HepG2 (cell line): Measurements from ENCODE around the gene LYPD6B. TPM values are rescaled to one million over a fixed set of nuclear protein-coding genes. Genes with fewer than 3 reads are reported as not detected.

Source experiments
- ATAC-seq: fragments of 200-7000 bp; cut with Tn5 transposase; 3 replicates; pipeline ENCODE4 v1.9.1; 2020; ENCODE audit warnings: mild to moderate bottlenecking, moderate library complexity
- BruUV-seq: library from RNA; stranded (reverse); fragments of 400-500 nt; replicated peaks from 2 replicates; lab custom pipeline; 2021; lab: Mats Ljungman, UMichigan
- CTCF ChIA-PET: fragments of 300-600 bp; formaldehyde crosslinking; extraction: SDS; loops from one replicate; lab custom pipeline; 2021; ENCODE audit warnings: low total read pairs, inconsistent platforms, low intra/inter-chr PET ratio; lab: Yijun Ruan, JAX
- POLR2A ChIA-PET: fragments of 350-600 bp; sonication (Branson Sonifier 250); formaldehyde crosslinking; loops from one replicate; lab custom pipeline; 2020; ENCODE audit warnings: antibody characterized with exemption, inconsistent platforms; lab: Yijun Ruan, JAX
- DNase-seq: peaks from one replicate; pipeline ENCODE4 v3.0.0-alpha.2; 2015; ENCODE audit warnings: low spot score
- FAIRE-seq: peaks from 3 replicates; lab custom pipeline; 2011; peaks lifted over from hg19 to GRCh38; lab: Jason Lieb, UNC
- H2AFZ ChIP-seq: one replicate; pipeline ENCODE4 v1.6.1; 2011; ENCODE audit warnings: low read length, inconsistent platforms
- H3K27ac ChIP-seq: fragments of 300-600 bp; 3 replicates; pipeline ENCODE4 v1.8.0; 2011; ENCODE audit warnings: mixed run types, mild to moderate bottlenecking, mixed read lengths, low read length, inconsistent platforms; ENCODE audit not compliant: insufficient read depth; ENCODE audit errors: extremely low read length
- H3K27me3 ChIP-seq, 2 experiments: fragments of 200-600 bp in 1 of 2; 2 replicates in 1 of 2; 3 replicates in 1 of 2; pipeline versions ENCODE4 v1.6.0 to v1.8.0; 2011; ENCODE audit warnings: low read length in 2 of 2, mild to moderate bottlenecking in 2 of 2, moderate library complexity in 2 of 2, inconsistent platforms in 1 of 2; ENCODE audit not compliant: insufficient read depth in 2 of 2, control insufficient read depth in 1 of 2
- H3K36me3 ChIP-seq, 2 experiments: fragments of 200-600 bp in 1 of 2; replicated peaks in 1 of 2; 2 replicates in 1 of 2; 3 replicates in 1 of 2; pipeline versions ENCODE4 v1.5.1 to v1.8.0; 2011; ENCODE audit warnings: low read length in 2 of 2, inconsistent platforms in 1 of 2; ENCODE audit not compliant: insufficient read depth in 2 of 2, control insufficient read depth in 1 of 2
- H3K4me1 ChIP-seq: 2 replicates; pipeline ENCODE4 v1.5.1; 2012; ENCODE audit warnings: low read length, inconsistent platforms; ENCODE audit not compliant: insufficient read depth
- H3K4me2 ChIP-seq: 2 replicates; pipeline ENCODE4 v1.6.0; 2011; ENCODE audit warnings: low read depth, low read length, inconsistent platforms
- H3K4me3 ChIP-seq, 3 experiments: fragments of 200-600 bp in 1 of 3; sonication (generic), shearing (Covaris generic) in 1 of 3; replicated peaks in 1 of 3; 2 replicates each; pipeline ENCODE4 v1.5.1; 2011 to 2016; ENCODE audit warnings: low read length in 3 of 3, inconsistent platforms in 2 of 3, low read depth in 2 of 3, mild to moderate bottlenecking in 2 of 3, control low read depth in 1 of 3, mixed read lengths in 1 of 3; ENCODE audit not compliant: insufficient read depth in 1 of 3
- H3K79me2 ChIP-seq: one replicate; pipeline ENCODE4 v1.6.1; 2011; ENCODE audit warnings: low read length, inconsistent platforms; ENCODE audit not compliant: insufficient read depth
- H3K9ac ChIP-seq: 2 replicates; pipeline ENCODE4 v1.6.0; 2011; ENCODE audit warnings: mild to moderate bottlenecking, low read depth, low read length, inconsistent platforms; ENCODE audit not compliant: insufficient read depth
- H3K9me3 ChIP-seq: 2 replicates; pipeline ENCODE4 v1.5.1; 2012; ENCODE audit warnings: mild to moderate bottlenecking, low read length
- H4K20me1 ChIP-seq: 2 replicates; pipeline ENCODE4 v1.6.0; 2011; ENCODE audit warnings: inconsistent platforms, mild to moderate bottlenecking, low read length, moderate library complexity; ENCODE audit not compliant: insufficient read depth
- ATF3 ChIP-seq: sonication (generic); formaldehyde crosslinking; IDR thresholded peaks from 2 replicates; pipeline ENCODE4 v1.4.0; 2020; ENCODE audit warnings: missing genetic modification reagents
- CEBPB ChIP-seq: IDR thresholded peaks from 2 replicates; pipeline ENCODE4 v1.6.1; 2011; ENCODE audit warnings: low read depth, low read length, improper control_type of control experiment, borderline replicate concordance
- ZBTB38 ChIP-seq: sonication (generic); formaldehyde crosslinking; IDR thresholded peaks from 2 replicates; pipeline ENCODE4 v1.5.1; 2020; ENCODE audit warnings: mild to moderate bottlenecking, missing genetic modification reagents
- ZNF251 ChIP-seq: sonication (generic); formaldehyde crosslinking; IDR thresholded peaks from 2 replicates; pipeline ENCODE4 v1.9.0; 2021; ENCODE audit warnings: mild to moderate bottlenecking, missing genetic modification reagents
- ZNF709 ChIP-seq: sonication (generic); formaldehyde crosslinking; IDR thresholded peaks from 2 replicates; pipeline ENCODE4 v1.5.0; 2020; ENCODE audit warnings: mild to moderate bottlenecking, missing genetic modification reagents
- WGBS: methylation state at CpG from one replicate; pipeline ENCODE4 v1.1.6; 2017; ENCODE audit warnings: low lambda C conversion rate; 5-methylcytosine and 5-hydroxymethylcytosine counted together
- in situ Hi-C: cut with HindIII; loops from 2 replicates; pipeline ENCODE4 v1.10.0; 2017; ENCODE audit warnings: low pct_unique_long_range_greater_than_20kb; ENCODE audit not compliant: extremely low pct_ligation_motif_present
- intact Hi-C: fragments of 100-400 bp; cut with micrococcal nuclease; formaldehyde crosslinking; loops from one replicate; pipeline ENCODE4 v1.10.0; 2022; ENCODE audit not compliant: unreplicated experiment
- polyA plus RNA-seq, 8 experiments: library from polyadenylated mRNA; depleted of rRNA in 3 of 8; stranded (reverse) in 7 of 8; unstranded in 1 of 8; fragments of >200 nt; fragmentation: Illumina TruSeq in 4 of 8; extraction: Trizol in 4 of 8; gene quantifications; 2 replicates each; pipeline versions ENCODE4 v1.2.1 to v1.2.3, GENCODE V29; 2011 to 2016; ENCODE audit warnings: low read depth in 4 of 8, missing spikeins in 1 of 8, mixed read lengths in 1 of 8; ENCODE audit not compliant: insufficient read depth in 1 of 8
- total RNA-seq, 5 experiments: library from RNA; depleted of rRNA; stranded (reverse); fragments of >200 nt; fragmentation: Illumina TruSeq; extraction: Trizol; gene quantifications; 2 replicates each; pipeline ENCODE4 v1.2.3, GENCODE V29; 2016; ENCODE audit warnings: low read depth in 1 of 5
- TF ChIP-seq, protein P1 (sequence below), 2 experiments: sonication (generic) in 1 of 2; formaldehyde crosslinking in 1 of 2; IDR thresholded peaks; 2 replicates each; pipeline versions ENCODE4 v1.4.0 to v1.6.1; 2018 to 2020; ENCODE audit warnings: missing genetic modification reagents in 2 of 2, borderline replicate concordance in 1 of 2, low read depth in 1 of 2, mild to moderate bottlenecking in 1 of 2, missing biosample characterization in 1 of 2
- TF ChIP-seq, protein P2 (sequence below): sonication (generic); formaldehyde crosslinking; IDR thresholded peaks from 2 replicates; pipeline ENCODE4 v1.4.0; 2020; ENCODE audit warnings: missing genetic modification reagents
- TF ChIP-seq, protein P3 (sequence below): IDR thresholded peaks from 2 replicates; pipeline ENCODE4 v1.6.1; 2012; ENCODE audit warnings: low read length, improper control_type of control experiment

The LYPD6B gene
- total and polyA plus RNA-seq, 2 of the 13 experiments (the other 11 are each of a cell fraction or from before 2014, with no cell fraction given) = not detected

- no peaks in the 10 kb centered on the region for H4K20me1 ChIP-seq
- H3K4me1 ChIP-seq = no peaks in the 10 kb centered on the region
- no peak overlapping the region for H3K27ac ChIP-seq
- H2AFZ ChIP-seq = no peak overlapping the region
- H3K9me3 ChIP-seq = no peaks in the 10 kb centered on the region
- H3K9ac ChIP-seq = no peak overlapping the region
- no peak for ATAC-seq
- no peak overlapping the region for H3K4me3 ChIP-seq
- no peaks in the 10 kb centered on the region for H3K27me3 ChIP-seq
- H3K79me2 ChIP-seq = no peaks in the 10 kb centered on the region
- H3K36me3 ChIP-seq = no peaks in the 10 kb centered on the region
- DNase-seq = no peak
- TF ChIP-seq ATF3 (CRISPR knock-in tag) (no peak), ZNF709 (CRISPR knock-in tag) (no peak), CEBPB (no peak), ZBTB38 (CRISPR knock-in tag) (no peak), ZNF251 (CRISPR knock-in tag) (no peak)
- TF ChIP-seq, protein P1, sequence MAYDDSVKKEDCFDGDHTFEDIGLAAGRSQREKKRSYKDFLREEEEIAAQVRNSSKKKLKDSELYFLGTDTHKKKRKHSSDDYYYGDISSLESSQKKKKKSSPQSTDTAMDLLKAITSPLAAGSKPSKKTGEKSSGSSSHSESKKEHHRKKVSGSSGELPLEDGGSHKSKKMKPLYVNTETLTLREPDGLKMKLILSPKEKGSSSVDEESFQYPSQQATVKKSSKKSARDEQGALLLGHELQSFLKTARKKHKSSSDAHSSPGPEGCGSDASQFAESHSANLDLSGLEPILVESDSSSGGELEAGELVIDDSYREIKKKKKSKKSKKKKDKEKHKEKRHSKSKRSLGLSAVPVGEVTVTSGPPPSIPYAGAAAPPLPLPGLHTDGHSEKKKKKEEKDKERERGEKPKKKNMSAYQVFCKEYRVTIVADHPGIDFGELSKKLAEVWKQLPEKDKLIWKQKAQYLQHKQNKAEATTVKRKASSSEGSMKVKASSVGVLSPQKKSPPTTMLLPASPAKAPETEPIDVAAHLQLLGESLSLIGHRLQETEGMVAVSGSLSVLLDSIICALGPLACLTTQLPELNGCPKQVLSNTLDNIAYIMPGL (CRISPR knock-in tag; IDR thresholded peaks at IDR 0.05; ENCODE audit: borderline replicate concordance in 1 of 2, low read depth in 1 of 2) = no peak
- TF ChIP-seq, protein P2, sequence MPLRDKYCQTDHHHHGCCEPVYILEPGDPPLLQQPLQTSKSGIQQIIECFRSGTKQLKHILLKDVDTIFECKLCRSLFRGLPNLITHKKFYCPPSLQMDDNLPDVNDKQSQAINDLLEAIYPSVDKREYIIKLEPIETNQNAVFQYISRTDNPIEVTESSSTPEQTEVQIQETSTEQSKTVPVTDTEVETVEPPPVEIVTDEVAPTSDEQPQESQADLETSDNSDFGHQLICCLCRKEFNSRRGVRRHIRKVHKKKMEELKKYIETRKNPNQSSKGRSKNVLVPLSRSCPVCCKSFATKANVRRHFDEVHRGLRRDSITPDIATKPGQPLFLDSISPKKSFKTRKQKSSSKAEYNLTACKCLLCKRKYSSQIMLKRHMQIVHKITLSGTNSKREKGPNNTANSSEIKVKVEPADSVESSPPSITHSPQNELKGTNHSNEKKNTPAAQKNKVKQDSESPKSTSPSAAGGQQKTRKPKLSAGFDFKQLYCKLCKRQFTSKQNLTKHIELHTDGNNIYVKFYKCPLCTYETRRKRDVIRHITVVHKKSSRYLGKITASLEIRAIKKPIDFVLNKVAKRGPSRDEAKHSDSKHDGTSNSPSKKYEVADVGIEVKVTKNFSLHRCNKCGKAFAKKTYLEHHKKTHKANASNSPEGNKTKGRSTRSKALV (CRISPR knock-in tag) = no peak
- TF ChIP-seq, protein P3, sequence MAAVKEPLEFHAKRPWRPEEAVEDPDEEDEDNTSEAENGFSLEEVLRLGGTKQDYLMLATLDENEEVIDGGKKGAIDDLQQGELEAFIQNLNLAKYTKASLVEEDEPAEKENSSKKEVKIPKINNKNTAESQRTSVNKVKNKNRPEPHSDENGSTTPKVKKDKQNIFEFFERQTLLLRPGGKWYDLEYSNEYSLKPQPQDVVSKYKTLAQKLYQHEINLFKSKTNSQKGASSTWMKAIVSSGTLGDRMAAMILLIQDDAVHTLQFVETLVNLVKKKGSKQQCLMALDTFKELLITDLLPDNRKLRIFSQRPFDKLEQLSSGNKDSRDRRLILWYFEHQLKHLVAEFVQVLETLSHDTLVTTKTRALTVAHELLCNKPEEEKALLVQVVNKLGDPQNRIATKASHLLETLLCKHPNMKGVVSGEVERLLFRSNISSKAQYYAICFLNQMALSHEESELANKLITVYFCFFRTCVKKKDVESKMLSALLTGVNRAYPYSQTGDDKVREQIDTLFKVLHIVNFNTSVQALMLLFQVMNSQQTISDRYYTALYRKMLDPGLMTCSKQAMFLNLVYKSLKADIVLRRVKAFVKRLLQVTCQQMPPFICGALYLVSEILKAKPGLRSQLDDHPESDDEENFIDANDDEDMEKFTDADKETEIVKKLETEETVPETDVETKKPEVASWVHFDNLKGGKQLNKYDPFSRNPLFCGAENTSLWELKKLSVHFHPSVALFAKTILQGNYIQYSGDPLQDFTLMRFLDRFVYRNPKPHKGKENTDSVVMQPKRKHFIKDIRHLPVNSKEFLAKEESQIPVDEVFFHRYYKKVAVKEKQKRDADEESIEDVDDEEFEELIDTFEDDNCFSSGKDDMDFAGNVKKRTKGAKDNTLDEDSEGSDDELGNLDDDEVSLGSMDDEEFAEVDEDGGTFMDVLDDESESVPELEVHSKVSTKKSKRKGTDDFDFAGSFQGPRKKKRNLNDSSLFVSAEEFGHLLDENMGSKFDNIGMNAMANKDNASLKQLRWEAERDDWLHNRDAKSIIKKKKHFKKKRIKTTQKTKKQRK = no peak
- no peak for FAIRE-seq
- POLR2A ChIA-PET = no interaction called here
- BruUV-seq = no TSS peak
- intact Hi-C loops = no loop called here
- no peak overlapping the region for H3K4me2 ChIP-seq
- CTCF ChIA-PET = no interaction called here
- 32% methylated on average over 2 of the region's 2 CpGs for WGBS
- in situ Hi-C loops = no loop called here
These were observed 146.5 kb downstream of the LYPD6B start for GRCh38 chr2:149184991-149185390.
